AG04450 (cell line): ENCODE measurements around the gene CCDC6. TPM values are rescaled to one million over a fixed set of nuclear protein-coding genes. Genes with fewer than 3 reads are reported as not detected.
"Not testable (repeated sequence)": the region's sequence is repeated elsewhere in the genome, so short reads cannot be mapped to it uniquely, and the experiment has no call there.

Source experiments
- CTCF ChIA-PET: fragments of 300-600, 350-600 bp; formaldehyde crosslinking; extraction: SDS; loops from one replicate; lab custom pipeline; 2022; ENCODE audit warnings: antibody characterized with exemption, inconsistent platforms; lab: Charles Lee
- POLR2A ChIA-PET: fragments of 350-600 bp; formaldehyde crosslinking; extraction: SDS; loops from one replicate; lab custom pipeline; 2021; ENCODE audit warnings: antibody characterized with exemption, inconsistent platforms; lab: Yijun Ruan, JAX
- DNase-seq: peaks from one replicate; pipeline ENCODE4 v3.0.0-alpha.2; 2011; ENCODE audit warnings: low read depth, low spot score
- H3K27ac ChIP-seq: one replicate; pipeline ENCODE4 v1.5.1; 2012; ENCODE audit warnings: low read depth, low read length, control low read depth
- H3K27me3 ChIP-seq: one replicate; pipeline ENCODE4 v1.6.0; 2012; ENCODE audit warnings: low read length; ENCODE audit not compliant: control insufficient read depth, insufficient read depth
- H3K4me3 ChIP-seq: 2 replicates; pipeline ENCODE4 v1.5.1; 2011; ENCODE audit warnings: mild to moderate bottlenecking, low read depth, low read length, control low read depth
- H3K9me3 ChIP-seq: 2 replicates; pipeline ENCODE4 v1.5.1; 2012; ENCODE audit warnings: low read length; ENCODE audit not compliant: control insufficient read depth, insufficient read depth
- CTCF ChIP-seq: IDR thresholded peaks from 2 replicates; pipeline ENCODE4 v1.5.1; 2011; ENCODE audit warnings: low read depth, low read length, control low read depth, inconsistent platforms
- polyA plus RNA-seq: library from polyadenylated mRNA; depleted of rRNA; stranded (reverse); fragments of >200 nt; gene quantifications from 2 replicates; pipeline ENCODE4 v1.2.3, GENCODE V29; 2011

Gene CCDC6
- polyA plus RNA-seq, 1 experiment: 51.1 TPM

GRCh38 chr10:59934701-59935100 is 28.3 kb upstream of the CCDC6 start:
- H3K27ac ChIP-seq: no peak overlapping the region
- CTCF ChIA-PET: no interaction called here
- H3K9me3 ChIP-seq: no peaks in the 10 kb centered on the region
- H3K4me3 ChIP-seq: no peak overlapping the region
- POLR2A ChIA-PET: no interaction called here
- H3K27me3 ChIP-seq: no peaks in the 10 kb centered on the region
- no peak for TF ChIP-seq CTCF
- DNase-seq: no peak

GRCh38 chr10:59930788-59931521 is 24.6 kb upstream of the CCDC6 start:
- POLR2A ChIA-PET, DNase-seq, H3K27me3 ChIP-seq, CTCF ChIA-PET, H3K4me3 ChIP-seq, H3K27ac ChIP-seq, H3K9me3 ChIP-seq: not testable (repeated sequence)

GRCh38 chr10:59926086-59926485 is 19.7 kb upstream of the CCDC6 start:
- TF ChIP-seq CTCF: no peak
- ChIA-PET CTCF (no interaction called here), POLR2A (no interaction called here)
- Histone ChIP-seq H3K4me3 (no peak overlapping the region), H3K27me3 (no peaks in the 10 kb centered on the region), H3K27ac (no peak overlapping the region), H3K9me3 (no peaks in the 10 kb centered on the region)
- no peak for DNase-seq

- H3K4me3 ChIP-seq: no peak overlapping the region
- no peaks in the 10 kb centered on the region for H3K9me3 ChIP-seq
- TF ChIP-seq CTCF: no peak
- CTCF ChIA-PET: no interaction called here
- no peaks in the 10 kb centered on the region for H3K27me3 ChIP-seq
- no peak for DNase-seq
- no peak overlapping the region for H3K27ac ChIP-seq
- POLR2A ChIA-PET: no interaction called here
Observed at GRCh38 chr10:59922907-59923306, 16.6 kb upstream of the CCDC6 start.

GRCh38 chr10:59917922-59918321 is 11.6 kb upstream of the CCDC6 start:
- POLR2A ChIA-PET: no interaction called here
- Histone ChIP-seq H3K27me3 (no peaks in the 10 kb centered on the region), H3K27ac (no peak overlapping the region), H3K9me3 (peaks cover 3% of the 10 kb centered on the region), H3K4me3 (no peak overlapping the region)
- no peak for DNase-seq
- CTCF ChIA-PET: no interaction called here
- TF ChIP-seq CTCF: no peak
